H9 (cell line): ENCODE measurements around the gene GRM1. TPM values are rescaled to one million over a fixed set of nuclear protein-coding genes. Genes with fewer than 3 reads are reported as not detected.

ENCODE experiments used
- DNase-seq: peaks from one replicate; pipeline ENCODE4 v3.0.0-alpha.2; 2017
- H2AFZ ChIP-seq: one replicate; pipeline ENCODE4 v1.6.1; 2013; ENCODE audit warnings: mild to moderate bottlenecking, low read length, control low read depth, moderate library complexity
- H2AK5ac ChIP-seq: 2 replicates; pipeline ENCODE4 v1.6.1; 2013; ENCODE audit warnings: low read length, control low read depth, mixed read lengths; ENCODE audit not compliant: insufficient read length
- H2BK120ac ChIP-seq: one replicate; pipeline ENCODE4 v1.6.1; 2013; ENCODE audit warnings: low read depth, mild to moderate bottlenecking, low read length, control low read depth, inconsistent platforms; ENCODE audit not compliant: poor library complexity, severe bottlenecking
- H2BK12ac ChIP-seq: 2 replicates; pipeline ENCODE4 v1.6.1; 2013; ENCODE audit warnings: low read length, control low read depth, mixed read lengths, low read depth; ENCODE audit not compliant: insufficient read length
- H2BK15ac ChIP-seq: 2 replicates; pipeline ENCODE4 v1.6.1; 2013; ENCODE audit warnings: low read depth, low read length, control low read depth
- H2BK20ac ChIP-seq: one replicate; pipeline ENCODE4 v1.6.1; 2013; ENCODE audit warnings: low read depth, mild to moderate bottlenecking, low read length, control low read depth, inconsistent platforms; ENCODE audit not compliant: poor library complexity, severe bottlenecking
- H2BK5ac ChIP-seq: 2 replicates; pipeline ENCODE4 v1.6.1; 2013; ENCODE audit warnings: low read length, control low read depth, mixed read lengths; ENCODE audit not compliant: insufficient read length
- H3K14ac ChIP-seq: 2 replicates; pipeline ENCODE4 v1.6.1; 2013; ENCODE audit warnings: low read length, control low read depth; ENCODE audit not compliant: insufficient read depth
- H3K18ac ChIP-seq: 2 replicates; pipeline ENCODE4 v1.6.1; 2013; ENCODE audit warnings: low read depth, mild to moderate bottlenecking, mixed read lengths, low read length, control low read depth; ENCODE audit not compliant: insufficient read length
- H3K23ac ChIP-seq: 2 replicates; pipeline ENCODE4 v1.6.1; 2013; ENCODE audit warnings: low read length, control low read depth, mixed read lengths, low read depth; ENCODE audit not compliant: insufficient read length
- H3K23me2 ChIP-seq: 2 replicates; pipeline ENCODE4 v1.6.1; 2013; ENCODE audit warnings: low read depth, mild to moderate bottlenecking, mixed read lengths, low read length, control low read depth; ENCODE audit not compliant: insufficient read length, poor library complexity, severe bottlenecking
- H3K27ac ChIP-seq: 2 replicates; pipeline ENCODE4 v1.5.1; 2013; ENCODE audit warnings: low read length, control low read depth, mixed read lengths, low read depth; ENCODE audit not compliant: insufficient read length
- H3K27me3 ChIP-seq: 2 replicates; pipeline ENCODE4 v1.6.1; 2013; ENCODE audit warnings: low read length, control low read depth, inconsistent platforms; ENCODE audit not compliant: insufficient read depth
- H3K4ac ChIP-seq: 2 replicates; pipeline ENCODE4 v1.6.1; 2013; ENCODE audit warnings: low read depth, mild to moderate bottlenecking, control low read depth, inconsistent platforms, low read length, moderate library complexity
- H3K4me1 ChIP-seq: 2 replicates; pipeline ENCODE4 v1.6.1; 2013; ENCODE audit warnings: low read length, control low read depth, inconsistent platforms; ENCODE audit not compliant: insufficient read depth
- H3K4me2 ChIP-seq: 2 replicates; pipeline ENCODE4 v1.6.1; 2013; ENCODE audit warnings: low read length, control low read depth, mixed read lengths; ENCODE audit not compliant: insufficient read length, insufficient read depth
- H3K56ac ChIP-seq: 2 replicates; pipeline ENCODE4 v1.6.1; 2013; ENCODE audit warnings: low read depth, mild to moderate bottlenecking, mixed read lengths, low read length, control low read depth; ENCODE audit not compliant: insufficient read length
- H3K79me1 ChIP-seq: 2 replicates; pipeline ENCODE4 v1.6.1; 2013; ENCODE audit warnings: low read depth, mild to moderate bottlenecking, moderate library complexity, low read length, control low read depth, inconsistent platforms; ENCODE audit not compliant: insufficient read depth, poor library complexity, severe bottlenecking
- H3K79me2 ChIP-seq: 2 replicates; pipeline ENCODE4 v1.6.1; 2013; ENCODE audit warnings: low read length, control low read depth, inconsistent platforms; ENCODE audit not compliant: insufficient read depth
- H3K9ac ChIP-seq: 2 replicates; pipeline ENCODE4 v1.6.1; 2013; ENCODE audit warnings: low read length, control low read depth, mixed read lengths; ENCODE audit not compliant: insufficient read length; ENCODE audit errors: extremely low read depth
- H3K9me3 ChIP-seq: one replicate; pipeline ENCODE4 v1.6.1; 2013; ENCODE audit warnings: low read depth, low read length, inconsistent platforms; ENCODE audit not compliant: control insufficient read depth
- H3T11ph ChIP-seq: one replicate; pipeline ENCODE4 v1.6.1; 2013; ENCODE audit warnings: mild to moderate bottlenecking, low read length, control low read depth, inconsistent platforms
- H4K20me1 ChIP-seq: one replicate; pipeline ENCODE4 v1.6.1; 2013; ENCODE audit not compliant: control insufficient read depth, insufficient read length, insufficient read depth
- H4K5ac ChIP-seq: 2 replicates; pipeline ENCODE4 v1.6.1; 2013; ENCODE audit warnings: low read depth, mild to moderate bottlenecking, mixed read lengths, low read length, control low read depth; ENCODE audit not compliant: insufficient read length
- H4K8ac ChIP-seq: replicated peaks from 2 replicates; pipeline ENCODE4 v1.6.1; 2013; ENCODE audit warnings: low read length, control low read depth, mixed read lengths, low read depth; ENCODE audit not compliant: insufficient read length
- H4K91ac ChIP-seq: 2 replicates; pipeline ENCODE4 v1.6.1; 2013; ENCODE audit warnings: low read depth, mild to moderate bottlenecking, moderate library complexity, mixed read lengths, low read length, control low read depth; ENCODE audit not compliant: insufficient read length
- H3K27ac Mint-ChIP-seq, 3 experiments: 2 replicates in 2 of 3; 3 replicates in 1 of 3; pipeline ENCODE4 v1.8.0; 2020 to 2021; ENCODE audit warnings: mixed read lengths in 3 of 3, mild to moderate bottlenecking in 1 of 3, moderate library complexity in 1 of 3
- H3K27me3 Mint-ChIP-seq: 2 replicates; pipeline ENCODE4 v1.8.0; 2021; ENCODE audit warnings: low read depth, mild to moderate bottlenecking, moderate library complexity, mixed read lengths
- H3K36me3 Mint-ChIP-seq, 3 experiments: 2 replicates in 2 of 3; 3 replicates in 1 of 3; pipeline ENCODE4 v1.8.0; 2020 to 2021; ENCODE audit warnings: low read depth in 3 of 3, mixed read lengths in 3 of 3; ENCODE audit not compliant: insufficient read depth in 1 of 3
- H3K4me1 Mint-ChIP-seq, 2 experiments: 2 replicates each; pipeline ENCODE4 v1.8.0; 2020; ENCODE audit warnings: mixed read lengths in 2 of 2
- H3K4me3 Mint-ChIP-seq, 2 experiments: 2 replicates in 1 of 2; 3 replicates in 1 of 2; pipeline ENCODE4 v1.8.0; 2020 to 2021; ENCODE audit warnings: mild to moderate bottlenecking in 2 of 2, mixed read lengths in 2 of 2, moderate library complexity in 1 of 2
- H3K9me3 Mint-ChIP-seq, 2 experiments: 2 replicates in 1 of 2; 3 replicates in 1 of 2; pipeline ENCODE4 v1.8.0; 2020; ENCODE audit warnings: mild to moderate bottlenecking in 2 of 2, mixed read lengths in 2 of 2, moderate library complexity in 1 of 2
- CTCF ChIP-seq: fragments of 200-600 bp; sonication (generic); conservative IDR thresholded peaks from 3 replicates; pipeline ENCODE4 v1.8.0; 2021; ENCODE audit warnings: antibody characterized with exemption, mild to moderate bottlenecking
- WGBS: extraction: QIAGEN DNeasy Blood & Tissue Kit; methylation state at CpG from one replicate; pipeline ENCODE4 v1.1.7; 2013; ENCODE audit warnings: missing lambda C conversion rate, low lambda C conversion rate, mixed read lengths; ENCODE audit not compliant: insufficient read length; ENCODE audit errors: extremely low coverage; 5-methylcytosine and 5-hydroxymethylcytosine counted together
- total RNA-seq: library from RNA; stranded (reverse); gene quantifications from 2 replicates; pipeline ENCODE4 v1.2.1, GENCODE V29; 2021

Gene GRM1
- total RNA-seq, 1 experiment from 2014 or later, result 0.39 TPM

GRCh38 chr6:146026873-146027272, 2.0 kb upstream of the GRM1 start:
- TF ChIP-seq CTCF, result no peak
- Histone ChIP-seq H3K4ac (no peak overlapping the region), H3K79me2 (no peaks in the 10 kb centered on the region), H4K20me1 (no peaks in the 10 kb centered on the region), H3K18ac (no peak overlapping the region), H3K4me1 (no peaks in the 10 kb centered on the region), H4K91ac (no peak overlapping the region), H2AK5ac (no peak overlapping the region), H2BK5ac (no peak overlapping the region), H3K9me3 (no peaks in the 10 kb centered on the region), H3K9ac (no peak overlapping the region), H2BK15ac (no peak overlapping the region), H4K8ac (no peak overlapping the region), H3K14ac (no peak overlapping the region), H2AFZ (no peak overlapping the region), H2BK120ac (no peak overlapping the region), H2BK20ac (no peak overlapping the region), H3K27ac (no peak overlapping the region), H3K27me3 (peaks cover 6% of the 10 kb centered on the region), H3K23me2 (peaks cover 22% of the 10 kb centered on the region), H3K4me2 (no peak overlapping the region), H2BK12ac (no peak overlapping the region), H3K56ac (no peak overlapping the region), H3K79me1 (no peaks in the 10 kb centered on the region), H3T11ph (no peak overlapping the region), H4K5ac (no peak overlapping the region), H3K23ac (no peak overlapping the region)
- no peaks in the 10 kb centered on the region; a peak in 1 of 7 replicates for H3K36me3 Mint-ChIP-seq
- peaks cover 18 to 19% of the 10 kb centered on the region in 2 experiments for H3K4me1 Mint-ChIP-seq
- peaks cover 38% of the 10 kb centered on the region for H3K27me3 Mint-ChIP-seq
- H3K9me3 Mint-ChIP-seq, result no peaks in the 10 kb centered on the region; a peak in 1 of 5 replicates
- DNase-seq, result no peak
- H3K4me3 Mint-ChIP-seq, result peak overlapping the region in 1 of 2 experiments; percentile 87; a peak in 2 of 5 replicates
- WGBS, result no CpG with 5 or more reads among the region's 3 CpGs
- no peak overlapping the region for H3K27ac Mint-ChIP-seq
